NCI-H1092 treated with DMSO at 0.1 percent for 48 hours (cell line): Measurements from ENCODE around the gene GPATCH11.

Experiments
- DNase-seq: peaks from one replicate; lab custom pipeline; 2025; lab: John Stamatoyannopoulos, UW

Gene GPATCH11

DNA sequence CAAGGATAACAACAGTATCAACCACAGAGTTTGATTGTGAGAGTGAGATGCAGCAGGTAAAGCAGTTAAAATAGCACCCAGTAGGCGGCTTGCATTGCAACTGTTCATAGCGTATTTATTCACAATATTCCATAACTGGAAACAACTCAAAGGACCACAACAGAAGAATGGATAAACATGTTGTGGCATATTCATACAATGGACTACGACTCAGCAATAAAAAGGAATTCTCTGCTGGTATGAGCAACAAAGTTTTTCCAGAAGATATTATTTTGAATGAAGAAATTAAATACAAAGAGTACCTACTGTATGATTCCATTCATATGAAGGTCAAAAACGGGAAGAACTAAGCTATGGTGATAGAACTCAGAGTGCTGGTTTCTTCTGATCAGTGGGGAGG lies 25.2 kb downstream of the GPATCH11 start:
- DNase-seq = no peak

GRCh38 chr2:37110306-37111212 lies 26.2 kb downstream of the GPATCH11 start:
- DNase-seq = no peak

DNA sequence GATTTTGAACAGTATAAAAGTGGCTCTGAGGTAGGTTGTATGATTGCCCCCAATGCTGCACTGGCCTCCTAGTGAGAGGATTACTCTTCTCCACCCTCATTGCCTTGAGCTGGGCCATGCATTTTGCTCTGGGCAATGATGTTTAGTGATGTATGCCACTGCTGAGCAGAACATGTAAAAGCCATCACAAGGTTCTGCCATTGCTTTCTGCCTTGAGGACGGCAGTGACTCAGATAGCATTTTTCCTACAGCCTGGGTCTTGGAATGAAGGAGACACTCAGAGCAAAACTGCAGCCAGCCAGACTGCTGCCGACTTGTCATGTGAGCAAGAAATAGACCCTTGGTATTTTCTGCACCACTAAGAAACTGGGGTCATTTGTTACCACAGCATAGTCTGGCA lies 27.6 kb downstream of the GPATCH11 start:
- DNase-seq = no peak

DNA sequence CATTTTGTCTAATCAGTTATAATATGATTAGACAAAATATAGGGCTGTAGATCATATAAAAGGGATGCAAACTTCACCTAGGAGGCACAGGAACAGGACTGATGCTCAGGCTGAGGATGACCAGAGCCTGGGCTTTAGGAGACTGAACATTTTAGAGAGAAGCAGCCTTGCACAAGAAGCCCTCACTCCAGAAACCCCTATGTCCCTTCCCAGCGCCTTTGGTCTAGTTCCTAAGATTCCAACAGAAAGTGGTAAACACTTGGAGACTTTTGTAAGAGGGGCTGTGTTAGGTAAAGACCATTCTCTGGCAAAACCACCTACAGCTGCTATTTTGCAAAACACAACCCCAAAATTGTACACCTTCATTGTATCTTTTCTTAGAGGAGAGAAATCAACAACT lies 33.2 kb downstream of the GPATCH11 start:
- no peak for DNase-seq

- DNase-seq = no peak
Observed at GRCh38 chr2:37119157-37119556, 34.8 kb downstream of the GPATCH11 start.

GRCh38 chr2:37125416-37125815 lies 41.1 kb downstream of the GPATCH11 start:
- DNase-seq = no peak

DNA sequence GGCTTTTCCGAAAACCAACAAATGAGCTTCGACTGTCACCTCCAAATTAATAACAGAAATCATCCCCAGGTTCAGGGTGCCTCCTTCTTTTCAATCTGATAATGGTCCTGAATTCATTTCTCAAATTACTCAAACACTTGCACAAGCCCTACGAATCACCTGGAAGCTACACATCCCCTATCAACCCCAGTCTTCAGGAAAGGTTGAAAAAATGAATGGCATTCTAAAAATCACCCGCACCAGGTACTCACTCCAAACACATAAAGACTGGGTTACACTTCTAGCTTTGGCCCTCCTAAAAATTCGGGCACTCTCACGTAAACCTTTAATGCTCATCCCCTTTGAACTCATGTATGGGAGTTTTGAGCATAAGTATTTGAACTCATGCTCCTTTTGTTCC lies 48.6 kb downstream of the GPATCH11 start:
- no peak for DNase-seq

DNA sequence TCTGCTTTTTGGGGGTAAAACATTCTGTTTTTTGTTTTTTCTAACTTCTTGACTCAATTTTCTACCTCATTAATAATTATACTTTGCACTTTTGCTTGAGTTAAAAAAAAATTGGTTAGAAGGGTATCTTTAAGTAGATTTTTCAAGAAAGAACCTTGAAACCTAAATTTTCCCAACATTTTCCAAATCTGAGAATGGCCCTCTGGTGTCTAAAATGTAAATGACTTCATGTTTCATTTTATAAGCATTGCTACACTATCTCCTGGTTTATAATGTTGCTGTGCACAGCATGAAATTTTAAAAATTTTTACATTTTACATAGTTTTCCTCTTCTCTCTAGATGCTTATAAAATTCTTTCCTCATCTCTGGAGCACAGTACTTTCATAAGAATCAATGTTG lies 58.2 kb downstream of the GPATCH11 start:
- DNase-seq = no peak

- DNase-seq = no peak
Observed at GRCh38 chr2:37143974-37144373, 59.7 kb downstream of the GPATCH11 start.

DNA sequence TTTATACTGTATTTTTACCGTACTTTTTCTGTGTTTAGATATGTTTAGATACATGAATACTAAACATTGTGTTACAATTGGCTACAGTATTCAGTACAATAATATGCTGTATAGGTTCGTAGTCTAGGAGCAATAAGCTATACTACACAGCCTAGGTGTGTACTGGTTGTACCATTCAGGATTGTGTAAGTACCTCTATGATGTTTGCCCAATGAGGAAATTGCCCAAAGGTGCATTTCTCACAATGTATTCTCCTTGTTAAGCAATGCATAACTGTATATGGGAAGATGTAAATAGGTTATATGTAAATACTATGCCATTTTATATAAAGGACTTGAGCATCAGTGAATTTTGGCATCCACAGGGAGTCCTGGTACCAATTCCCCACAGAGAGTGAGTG lies 61.7 kb downstream of the GPATCH11 start:
- no peak for DNase-seq

GRCh38 chr2:37148325-37148724 lies 64.0 kb downstream of the GPATCH11 start:
- DNase-seq = no peak
